Ishikawa (cell line): ENCODE data around the gene TTC31.

Experiments
- CREB1 ChIP-seq: IDR thresholded peaks from 2 replicates; pipeline ENCODE4 v1.6.1; 2012; ENCODE audit warnings: low read depth
- EGR1 ChIP-seq: IDR thresholded peaks from 2 replicates; pipeline ENCODE4 v1.6.1; 2012
- EP300 ChIP-seq: IDR thresholded peaks from 2 replicates; pipeline ENCODE4 v1.6.1; 2012; ENCODE audit warnings: borderline replicate concordance
- FOXM1 ChIP-seq: IDR thresholded peaks from 2 replicates; pipeline ENCODE4 v1.6.1; 2012; ENCODE audit warnings: low read depth, borderline replicate concordance
- NFIC ChIP-seq: IDR thresholded peaks from 2 replicates; pipeline ENCODE4 v1.6.1; 2012
- RAD21 ChIP-seq: IDR thresholded peaks from 2 replicates; pipeline ENCODE4 v1.6.1; 2012; ENCODE audit warnings: low read depth
- REST ChIP-seq: IDR thresholded peaks from 2 replicates; pipeline ENCODE4 v1.6.1; 2012; ENCODE audit warnings: low read depth, mild to moderate bottlenecking
- TAF1 ChIP-seq: IDR thresholded peaks from 2 replicates; pipeline ENCODE4 v1.6.1; 2012; ENCODE audit warnings: low read depth, mild to moderate bottlenecking
- TCF12 ChIP-seq: IDR thresholded peaks from 2 replicates; pipeline ENCODE4 v1.6.1; 2012; ENCODE audit warnings: low read depth
- TEAD4 ChIP-seq: IDR thresholded peaks from 2 replicates; pipeline ENCODE4 v1.6.1; 2012
- USF1 ChIP-seq: IDR thresholded peaks from 2 replicates; pipeline ENCODE4 v1.6.1; 2012
- YY1 ChIP-seq: IDR thresholded peaks from 2 replicates; pipeline ENCODE4 v1.6.1; 2012; ENCODE audit warnings: low read depth
- ZBTB7A ChIP-seq: IDR thresholded peaks from 2 replicates; pipeline ENCODE4 v1.6.1; 2012; ENCODE audit warnings: low read depth
- TF ChIP-seq, protein P1 (sequence below): IDR thresholded peaks from 2 replicates; pipeline ENCODE4 v1.6.1; 2012

TTC31 gene

GRCh38 chr2:74496997-74497776, 14.3 kb downstream of the TTC31 start:
- TF ChIP-seq NFIC = peak; percentile 84
- no peak for TF ChIP-seq EGR1
- no peak for TF ChIP-seq YY1
- no peak for TF ChIP-seq EP300

DNA sequence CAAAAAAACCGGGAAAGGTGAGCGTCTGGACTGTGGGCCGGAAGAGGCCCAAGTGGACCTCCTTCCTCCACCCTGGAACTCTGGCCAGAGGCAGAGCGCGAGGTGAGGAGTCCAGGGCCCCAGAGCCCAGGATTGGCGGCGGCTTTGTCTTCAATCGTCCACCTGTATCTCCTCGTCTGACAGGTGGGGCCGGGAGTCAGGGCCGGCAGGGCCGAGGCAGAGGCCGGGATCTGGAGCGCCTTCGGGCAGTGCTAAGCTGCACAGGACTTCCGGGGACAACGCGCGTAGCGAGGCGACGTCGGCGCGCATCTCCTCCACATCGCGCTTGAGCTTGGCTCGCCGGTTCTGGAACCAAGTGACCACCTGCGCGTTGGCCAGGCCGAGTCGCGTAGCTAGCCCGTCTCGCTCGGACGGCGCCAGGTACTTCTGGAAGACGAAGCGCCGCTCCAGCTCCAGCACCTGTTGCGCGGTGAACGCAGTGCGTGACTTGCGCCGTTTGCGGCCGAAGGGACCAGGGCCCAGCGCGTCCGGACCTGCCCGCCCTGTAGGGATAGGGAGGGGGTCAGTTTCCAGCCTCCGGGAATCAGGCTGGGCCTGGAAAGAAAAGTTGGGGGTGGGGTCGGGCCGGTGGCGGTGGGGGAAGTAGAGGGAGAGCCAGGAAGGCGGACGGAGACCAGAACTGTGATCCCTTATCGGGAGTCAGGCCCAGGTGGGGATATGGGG, 15.1 kb downstream of the TTC31 start:
- TF ChIP-seq TAF1 (no peak), FOXM1 (no peak), RAD21 (no peak), CREB1 (no peak), USF1 (no peak), EGR1 (no peak), TCF12 (no peak), YY1 (no peak), TEAD4 (no peak)

GRCh38 chr2:74498500-74499266, 15.8 kb downstream of the TTC31 start:
- TF ChIP-seq CREB1 = no peak
- TF ChIP-seq ZBTB7A = no peak

GRCh38 chr2:74499267-74499939, 16.5 kb downstream of the TTC31 start, which contains the start of gene LBX2:
LBX2 (minus strand) TSS chr2:74499603; CDS start chr2:74499537, 66 bp downstream.
- TF ChIP-seq EGR1 (no peak), YY1 (no peak), TAF1 (no peak), CREB1 (no peak), NFIC (no peak), TCF12 (no peak), ZBTB7A (no peak)

GRCh38 chr2:74499940-74500577, 17.2 kb downstream of the TTC31 start:
- TF ChIP-seq FOXM1 (no peak), EP300 (no peak), RAD21 (no peak), ZBTB7A (no peak), REST (no peak), EGR1 (no peak), CREB1 (no peak), TCF12 (no peak)
- TF ChIP-seq, protein P1, sequence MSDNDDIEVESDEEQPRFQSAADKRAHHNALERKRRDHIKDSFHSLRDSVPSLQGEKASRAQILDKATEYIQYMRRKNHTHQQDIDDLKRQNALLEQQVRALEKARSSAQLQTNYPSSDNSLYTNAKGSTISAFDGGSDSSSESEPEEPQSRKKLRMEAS = no peak

DNA sequence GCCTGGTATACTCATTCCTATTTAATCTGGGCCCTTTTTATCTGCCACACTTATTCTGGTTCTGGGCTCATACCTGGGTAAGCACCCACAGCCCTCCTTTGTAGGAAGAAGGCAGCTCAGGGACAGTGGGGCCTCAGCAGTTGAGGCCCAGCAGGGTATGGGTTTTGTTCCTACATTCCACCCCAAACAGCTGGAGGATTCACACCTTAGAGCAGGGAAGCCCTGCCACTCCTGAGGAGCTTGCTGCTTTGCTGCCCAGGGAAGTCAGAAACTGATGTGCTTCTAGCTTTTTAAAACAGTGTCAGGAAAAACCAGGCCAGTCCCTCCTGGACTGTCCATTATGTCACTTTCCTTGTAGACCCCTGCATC, 17.7 kb downstream of the TTC31 start:
- no peak for TF ChIP-seq TEAD4

- TF ChIP-seq ZBTB7A (no peak), TEAD4 (no peak), NFIC (no peak), REST (peak; percentile 49), TCF12 (no peak), TAF1 (no peak), YY1 (no peak)
- TF ChIP-seq, protein P1 = no peak
Observed at GRCh38 chr2:74501335-74502071, 18.6 kb downstream of the TTC31 start.
